GM23338 (cell line): ENCODE measurements around the gene ANKLE2.

Experiments used
- CREB1 ChIP-seq: fragments of 250-450 bp; sonication (Bioruptor Pico); IDR thresholded peaks from 2 replicates; pipeline ENCODE4 v1.5.0; 2020; ENCODE audit warnings: low read depth, mild to moderate bottlenecking, moderate library complexity
- EZH2 ChIP-seq: fragments of 200-600 bp; sonication (generic); IDR thresholded peaks from one replicate; pipeline ENCODE4 v1.8.0; 2017; ENCODE audit warnings: antibody characterized with exemption, mild to moderate bottlenecking, low read depth; ENCODE audit not compliant: unreplicated experiment
- EZH2phosphoT487 ChIP-seq: fragments of 200-600 bp; sonication (generic); IDR thresholded peaks from one replicate; pipeline ENCODE4 v1.8.1; 2018; ENCODE audit warnings: antibody characterized with exemption; ENCODE audit not compliant: unreplicated experiment
- JUNB ChIP-seq: IDR thresholded peaks from one replicate; pipeline ENCODE4 v1.6.1; 2016; ENCODE audit warnings: antibody characterized with exemption; ENCODE audit not compliant: unreplicated experiment
- POLR2AphosphoS5 ChIP-seq: IDR thresholded peaks from 2 replicates; pipeline ENCODE4 v1.6.1; 2016; ENCODE audit warnings: antibody characterized with exemption, low read depth
- STAT1 ChIP-seq: IDR thresholded peaks from one replicate; pipeline ENCODE4 v1.6.1; 2016; ENCODE audit warnings: antibody characterized with exemption; ENCODE audit not compliant: unreplicated experiment
- ZNF114 ChIP-seq: fragments of 250-450 bp; sonication (Bioruptor Pico); IDR thresholded peaks from 2 replicates; pipeline ENCODE4 v1.5.0; 2020; ENCODE audit warnings: mild to moderate bottlenecking, moderate library complexity
- ZNF331 ChIP-seq: fragments of 250-450 bp; sonication (Bioruptor Pico); IDR thresholded peaks from 2 replicates; pipeline ENCODE4 v1.5.0; 2020; ENCODE audit warnings: low read depth, mild to moderate bottlenecking, moderate library complexity
- TF ChIP-seq, protein P1 (sequence below), 2 experiments: fragments of 200-600 bp in 1 of 2; sonication (generic) in 1 of 2; conservative IDR thresholded peaks; 2 replicates each; pipeline versions ENCODE4 v1.5.1 to v1.6.1; 2016 to 2017; ENCODE audit warnings: antibody characterized with exemption in 2 of 2, low read depth in 2 of 2, mild to moderate bottlenecking in 2 of 2, moderate library complexity in 1 of 2
- TF ChIP-seq, protein P2 (sequence below): IDR thresholded peaks from one replicate; pipeline ENCODE4 v1.6.1; 2018; ENCODE audit warnings: antibody characterized with exemption; ENCODE audit not compliant: unreplicated experiment
- TF ChIP-seq, protein P3 (sequence below): fragments of 250-450 bp; sonication (Bioruptor Pico); IDR thresholded peaks from 2 replicates; pipeline ENCODE4 v1.5.0; 2020; ENCODE audit warnings: mild to moderate bottlenecking, moderate library complexity
- TF ChIP-seq, protein P4 (sequence below): IDR thresholded peaks from 2 replicates; pipeline ENCODE4 v1.6.1; 2016; ENCODE audit warnings: antibody characterized with exemption

DNA sequence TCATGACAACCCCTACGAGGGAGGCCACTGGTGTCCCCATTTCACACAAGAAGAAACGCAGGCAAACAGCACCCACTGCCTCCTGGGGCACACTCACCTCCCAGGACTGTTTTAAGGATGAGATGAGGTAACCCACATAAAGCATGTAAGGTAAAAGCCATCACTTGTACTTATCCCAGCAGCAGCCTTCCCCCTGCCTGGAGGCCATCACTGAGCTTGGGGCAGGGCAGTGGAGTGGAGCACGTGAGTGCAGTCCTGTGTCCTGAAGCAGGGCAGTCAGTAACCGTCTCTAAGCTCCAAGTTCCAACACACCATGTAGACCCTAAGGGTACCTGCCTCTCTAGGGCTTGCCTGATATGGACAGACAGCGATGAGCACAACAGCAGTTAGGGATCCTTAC is 76.2 kb downstream of the ANKLE2 start:
- TF ChIP-seq, protein P1, sequence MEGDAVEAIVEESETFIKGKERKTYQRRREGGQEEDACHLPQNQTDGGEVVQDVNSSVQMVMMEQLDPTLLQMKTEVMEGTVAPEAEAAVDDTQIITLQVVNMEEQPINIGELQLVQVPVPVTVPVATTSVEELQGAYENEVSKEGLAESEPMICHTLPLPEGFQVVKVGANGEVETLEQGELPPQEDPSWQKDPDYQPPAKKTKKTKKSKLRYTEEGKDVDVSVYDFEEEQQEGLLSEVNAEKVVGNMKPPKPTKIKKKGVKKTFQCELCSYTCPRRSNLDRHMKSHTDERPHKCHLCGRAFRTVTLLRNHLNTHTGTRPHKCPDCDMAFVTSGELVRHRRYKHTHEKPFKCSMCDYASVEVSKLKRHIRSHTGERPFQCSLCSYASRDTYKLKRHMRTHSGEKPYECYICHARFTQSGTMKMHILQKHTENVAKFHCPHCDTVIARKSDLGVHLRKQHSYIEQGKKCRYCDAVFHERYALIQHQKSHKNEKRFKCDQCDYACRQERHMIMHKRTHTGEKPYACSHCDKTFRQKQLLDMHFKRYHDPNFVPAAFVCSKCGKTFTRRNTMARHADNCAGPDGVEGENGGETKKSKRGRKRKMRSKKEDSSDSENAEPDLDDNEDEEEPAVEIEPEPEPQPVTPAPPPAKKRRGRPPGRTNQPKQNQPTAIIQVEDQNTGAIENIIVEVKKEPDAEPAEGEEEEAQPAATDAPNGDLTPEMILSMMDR (conservative IDR thresholded peaks at IDR 0.05; ENCODE audit: low read depth in 2 of 2) = no peak
- TF ChIP-seq POLR2AphosphoS5 = no peak
- no peak for TF ChIP-seq EZH2phosphoT487
- no peak for TF ChIP-seq JUNB
- no peak for TF ChIP-seq EZH2
- TF ChIP-seq, protein P2, sequence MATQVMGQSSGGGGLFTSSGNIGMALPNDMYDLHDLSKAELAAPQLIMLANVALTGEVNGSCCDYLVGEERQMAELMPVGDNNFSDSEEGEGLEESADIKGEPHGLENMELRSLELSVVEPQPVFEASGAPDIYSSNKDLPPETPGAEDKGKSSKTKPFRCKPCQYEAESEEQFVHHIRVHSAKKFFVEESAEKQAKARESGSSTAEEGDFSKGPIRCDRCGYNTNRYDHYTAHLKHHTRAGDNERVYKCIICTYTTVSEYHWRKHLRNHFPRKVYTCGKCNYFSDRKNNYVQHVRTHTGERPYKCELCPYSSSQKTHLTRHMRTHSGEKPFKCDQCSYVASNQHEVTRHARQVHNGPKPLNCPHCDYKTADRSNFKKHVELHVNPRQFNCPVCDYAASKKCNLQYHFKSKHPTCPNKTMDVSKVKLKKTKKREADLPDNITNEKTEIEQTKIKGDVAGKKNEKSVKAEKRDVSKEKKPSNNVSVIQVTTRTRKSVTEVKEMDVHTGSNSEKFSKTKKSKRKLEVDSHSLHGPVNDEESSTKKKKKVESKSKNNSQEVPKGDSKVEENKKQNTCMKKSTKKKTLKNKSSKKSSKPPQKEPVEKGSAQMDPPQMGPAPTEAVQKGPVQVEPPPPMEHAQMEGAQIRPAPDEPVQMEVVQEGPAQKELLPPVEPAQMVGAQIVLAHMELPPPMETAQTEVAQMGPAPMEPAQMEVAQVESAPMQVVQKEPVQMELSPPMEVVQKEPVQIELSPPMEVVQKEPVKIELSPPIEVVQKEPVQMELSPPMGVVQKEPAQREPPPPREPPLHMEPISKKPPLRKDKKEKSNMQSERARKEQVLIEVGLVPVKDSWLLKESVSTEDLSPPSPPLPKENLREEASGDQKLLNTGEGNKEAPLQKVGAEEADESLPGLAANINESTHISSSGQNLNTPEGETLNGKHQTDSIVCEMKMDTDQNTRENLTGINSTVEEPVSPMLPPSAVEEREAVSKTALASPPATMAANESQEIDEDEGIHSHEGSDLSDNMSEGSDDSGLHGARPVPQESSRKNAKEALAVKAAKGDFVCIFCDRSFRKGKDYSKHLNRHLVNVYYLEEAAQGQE = no peak
- no peak for TF ChIP-seq ZNF331 (CRISPR knock-in tag)
- TF ChIP-seq CREB1 (CRISPR knock-in tag) = no peak
- TF ChIP-seq, protein P3, sequence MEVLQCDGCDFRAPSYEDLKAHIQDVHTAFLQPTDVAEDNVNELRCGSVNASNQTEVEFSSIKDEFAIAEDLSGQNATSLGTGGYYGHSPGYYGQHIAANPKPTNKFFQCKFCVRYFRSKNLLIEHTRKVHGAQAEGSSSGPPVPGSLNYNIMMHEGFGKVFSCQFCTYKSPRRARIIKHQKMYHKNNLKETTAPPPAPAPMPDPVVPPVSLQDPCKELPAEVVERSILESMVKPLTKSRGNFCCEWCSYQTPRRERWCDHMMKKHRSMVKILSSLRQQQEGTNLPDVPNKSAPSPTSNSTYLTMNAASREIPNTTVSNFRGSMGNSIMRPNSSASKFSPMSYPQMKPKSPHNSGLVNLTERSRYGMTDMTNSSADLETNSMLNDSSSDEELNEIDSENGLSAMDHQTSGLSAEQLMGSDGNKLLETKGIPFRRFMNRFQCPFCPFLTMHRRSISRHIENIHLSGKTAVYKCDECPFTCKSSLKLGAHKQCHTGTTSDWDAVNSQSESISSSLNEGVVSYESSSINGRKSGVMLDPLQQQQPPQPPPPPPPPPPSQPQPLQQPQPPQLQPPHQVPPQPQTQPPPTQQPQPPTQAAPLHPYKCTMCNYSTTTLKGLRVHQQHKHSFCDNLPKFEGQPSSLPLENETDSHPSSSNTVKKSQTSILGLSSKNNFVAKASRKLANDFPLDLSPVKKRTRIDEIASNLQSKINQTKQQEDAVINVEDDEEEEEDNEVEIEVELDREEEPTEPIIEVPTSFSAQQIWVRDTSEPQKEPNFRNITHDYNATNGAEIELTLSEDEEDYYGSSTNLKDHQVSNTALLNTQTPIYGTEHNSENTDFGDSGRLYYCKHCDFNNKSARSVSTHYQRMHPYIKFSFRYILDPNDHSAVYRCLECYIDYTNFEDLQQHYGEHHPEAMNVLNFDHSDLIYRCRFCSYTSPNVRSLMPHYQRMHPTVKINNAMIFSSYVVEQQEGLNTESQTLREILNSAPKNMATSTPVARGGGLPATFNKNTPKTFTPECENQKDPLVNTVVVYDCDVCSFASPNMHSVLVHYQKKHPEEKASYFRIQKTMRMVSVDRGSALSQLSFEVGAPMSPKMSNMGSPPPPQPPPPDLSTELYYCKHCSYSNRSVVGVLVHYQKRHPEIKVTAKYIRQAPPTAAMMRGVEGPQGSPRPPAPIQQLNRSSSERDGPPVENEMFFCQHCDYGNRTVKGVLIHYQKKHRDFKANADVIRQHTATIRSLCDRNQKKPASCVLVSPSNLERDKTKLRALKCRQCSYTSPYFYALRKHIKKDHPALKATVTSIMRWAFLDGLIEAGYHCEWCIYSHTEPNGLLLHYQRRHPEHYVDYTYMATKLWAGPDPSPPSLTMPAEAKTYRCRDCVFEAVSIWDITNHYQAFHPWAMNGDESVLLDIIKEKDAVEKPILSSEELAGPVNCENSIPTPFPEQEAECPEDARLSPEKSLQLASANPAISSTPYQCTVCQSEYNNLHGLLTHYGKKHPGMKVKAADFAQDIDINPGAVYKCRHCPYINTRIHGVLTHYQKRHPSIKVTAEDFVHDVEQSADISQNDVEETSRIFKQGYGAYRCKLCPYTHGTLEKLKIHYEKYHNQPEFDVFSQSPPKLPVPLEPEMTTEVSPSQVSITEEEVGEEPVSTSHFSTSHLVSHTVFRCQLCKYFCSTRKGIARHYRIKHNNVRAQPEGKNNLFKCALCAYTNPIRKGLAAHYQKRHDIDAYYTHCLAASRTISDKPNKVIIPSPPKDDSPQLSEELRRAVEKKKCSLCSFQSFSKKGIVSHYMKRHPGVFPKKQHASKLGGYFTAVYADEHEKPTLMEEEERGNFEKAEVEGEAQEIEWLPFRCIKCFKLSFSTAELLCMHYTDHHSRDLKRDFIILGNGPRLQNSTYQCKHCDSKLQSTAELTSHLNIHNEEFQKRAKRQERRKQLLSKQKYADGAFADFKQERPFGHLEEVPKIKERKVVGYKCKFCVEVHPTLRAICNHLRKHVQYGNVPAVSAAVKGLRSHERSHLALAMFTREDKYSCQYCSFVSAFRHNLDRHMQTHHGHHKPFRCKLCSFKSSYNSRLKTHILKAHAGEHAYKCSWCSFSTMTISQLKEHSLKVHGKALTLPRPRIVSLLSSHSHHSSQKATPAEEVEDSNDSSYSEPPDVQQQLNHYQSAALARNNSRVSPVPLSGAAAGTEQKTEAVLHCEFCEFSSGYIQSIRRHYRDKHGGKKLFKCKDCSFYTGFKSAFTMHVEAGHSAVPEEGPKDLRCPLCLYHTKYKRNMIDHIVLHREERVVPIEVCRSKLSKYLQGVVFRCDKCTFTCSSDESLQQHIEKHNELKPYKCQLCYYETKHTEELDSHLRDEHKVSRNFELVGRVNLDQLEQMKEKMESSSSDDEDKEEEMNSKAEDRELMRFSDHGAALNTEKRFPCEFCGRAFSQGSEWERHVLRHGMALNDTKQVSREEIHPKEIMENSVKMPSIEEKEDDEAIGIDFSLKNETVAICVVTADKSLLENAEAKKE (CRISPR knock-in tag) = no peak
- TF ChIP-seq, protein P4, sequence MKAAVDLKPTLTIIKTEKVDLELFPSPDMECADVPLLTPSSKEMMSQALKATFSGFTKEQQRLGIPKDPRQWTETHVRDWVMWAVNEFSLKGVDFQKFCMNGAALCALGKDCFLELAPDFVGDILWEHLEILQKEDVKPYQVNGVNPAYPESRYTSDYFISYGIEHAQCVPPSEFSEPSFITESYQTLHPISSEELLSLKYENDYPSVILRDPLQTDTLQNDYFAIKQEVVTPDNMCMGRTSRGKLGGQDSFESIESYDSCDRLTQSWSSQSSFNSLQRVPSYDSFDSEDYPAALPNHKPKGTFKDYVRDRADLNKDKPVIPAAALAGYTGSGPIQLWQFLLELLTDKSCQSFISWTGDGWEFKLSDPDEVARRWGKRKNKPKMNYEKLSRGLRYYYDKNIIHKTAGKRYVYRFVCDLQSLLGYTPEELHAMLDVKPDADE = no peak
- no peak for TF ChIP-seq STAT1
- no peak for TF ChIP-seq ZNF114 (CRISPR knock-in tag)
